ENCODE data around the gene MTRR.

The MTRR gene

GRCh38 chr5:7868773-7869473 is at the start of gene MTRR, which contains the start of gene FASTKD3:
MTRR (plus strand) TSS chr5:7869148; CDS start chr5:7870795, 1,647 bp downstream.
FASTKD3 (minus strand) TSS chr5:7869031; CDS start chr5:7868083, 948 bp downstream.
- peak; percentile 89 to 91 for DNase-seq

DNA sequence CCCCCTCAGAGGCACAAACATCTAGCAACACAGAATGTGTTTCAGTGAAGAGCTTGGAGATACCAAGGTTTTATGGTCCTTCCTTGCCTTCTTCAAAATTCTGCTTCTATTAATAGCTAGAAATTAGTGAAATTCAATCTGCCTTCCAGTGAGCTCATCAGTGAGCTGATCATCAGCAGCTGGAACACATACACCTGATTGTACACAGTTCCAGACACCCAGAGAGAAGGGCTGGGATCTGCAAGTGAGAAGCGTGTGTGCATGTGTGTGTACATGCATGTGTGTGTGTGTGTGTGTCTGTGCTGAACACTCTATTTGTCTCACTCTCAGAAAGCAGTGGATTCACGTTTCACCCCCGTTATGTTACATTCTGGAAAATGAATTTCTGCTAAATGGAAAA is 46.5 kb upstream of the MTRR start:
- DNase-seq: no peak

- DNase-seq: no peak
Measured at GRCh38 chr5:7823594-7823993, 45.4 kb upstream of the MTRR start.

GRCh38 chr5:7824995-7825394 is 44.0 kb upstream of the MTRR start:
- no peak for DNase-seq

GRCh38 chr5:7825630-7826029 is 43.3 kb upstream of the MTRR start:
- DNase-seq: no peak

DNA sequence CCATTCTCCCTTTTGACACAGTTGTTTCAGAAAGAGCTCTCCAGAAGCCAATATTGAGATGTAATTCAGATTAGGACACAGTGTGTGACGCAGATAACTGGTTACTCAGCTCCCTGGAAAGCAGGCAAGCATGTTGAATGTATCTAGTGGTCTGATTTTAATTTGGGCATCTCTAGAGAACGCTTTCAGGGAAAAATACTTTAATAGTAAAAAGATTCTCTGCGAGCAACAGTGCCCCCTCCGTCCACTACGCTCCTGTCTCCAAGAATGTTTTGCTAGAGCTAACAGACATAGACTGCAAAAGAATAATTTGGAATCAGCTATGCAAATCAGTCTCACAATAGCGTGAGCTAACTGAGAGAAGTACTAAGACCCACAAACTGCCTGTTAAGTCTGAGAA is 41.3 kb upstream of the MTRR start:
- no peak for DNase-seq

DNA sequence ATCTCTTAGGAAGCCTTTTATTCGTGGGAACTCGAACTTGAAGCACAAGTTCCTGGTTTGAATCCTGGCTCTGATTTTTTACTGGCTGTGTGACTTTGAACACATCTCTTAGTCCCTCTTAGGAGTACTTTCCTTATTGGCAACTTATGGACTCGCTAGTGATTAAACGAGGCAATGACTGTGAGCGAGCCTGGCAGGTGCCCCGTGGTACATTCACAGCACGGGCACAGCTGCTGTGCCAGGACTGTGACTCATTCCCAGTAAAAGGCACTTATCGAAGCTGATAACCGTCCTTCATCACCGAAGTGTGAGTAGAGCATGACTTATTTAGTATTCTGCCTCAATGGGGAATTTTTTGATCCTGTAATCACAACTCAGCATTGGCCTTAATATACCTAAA is 40.7 kb upstream of the MTRR start:
- DNase-seq: no peak

- no peak for DNase-seq
Measured at GRCh38 chr5:7834982-7835381, 34.0 kb upstream of the MTRR start.

DNA sequence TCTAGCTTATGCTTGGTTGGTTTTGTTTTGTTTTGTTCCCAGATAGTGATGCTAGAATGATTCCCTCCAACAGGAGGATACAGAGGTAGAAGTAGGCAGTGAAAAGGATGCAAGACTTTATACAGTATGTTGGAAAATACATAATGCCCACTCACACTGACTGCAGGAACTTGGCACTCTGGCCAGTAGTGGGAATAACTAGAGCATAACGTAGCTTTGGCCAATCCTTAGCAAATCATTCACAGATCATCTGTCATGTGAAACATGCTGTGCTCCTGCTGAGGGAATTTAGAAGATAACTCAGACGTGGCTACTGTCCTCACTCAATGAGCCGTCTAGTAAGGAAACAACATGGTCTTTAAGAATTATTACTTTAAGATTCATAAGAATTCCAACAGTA is 31.5 kb upstream of the MTRR start:
- no peak for DNase-seq

DNA sequence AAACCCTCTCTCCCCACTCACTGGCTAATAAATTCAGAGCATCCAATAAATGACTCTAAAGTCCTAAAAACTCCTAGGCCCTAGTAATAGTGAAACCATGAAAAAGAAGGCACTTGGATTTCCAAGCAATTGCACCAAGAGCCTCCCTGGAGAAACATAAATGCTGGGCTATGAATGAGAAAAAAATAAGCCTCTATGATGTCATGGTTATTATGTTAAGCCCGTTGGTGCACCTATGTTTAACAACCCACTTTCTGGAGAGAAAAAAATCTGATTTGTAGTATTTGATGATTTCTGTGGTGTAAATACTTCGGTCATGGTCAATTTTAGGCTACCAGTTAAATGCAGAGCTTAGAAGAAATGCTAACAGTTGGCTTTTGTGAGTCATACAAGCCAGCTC is 26.4 kb upstream of the MTRR start:
- DNase-seq: no peak

DNA sequence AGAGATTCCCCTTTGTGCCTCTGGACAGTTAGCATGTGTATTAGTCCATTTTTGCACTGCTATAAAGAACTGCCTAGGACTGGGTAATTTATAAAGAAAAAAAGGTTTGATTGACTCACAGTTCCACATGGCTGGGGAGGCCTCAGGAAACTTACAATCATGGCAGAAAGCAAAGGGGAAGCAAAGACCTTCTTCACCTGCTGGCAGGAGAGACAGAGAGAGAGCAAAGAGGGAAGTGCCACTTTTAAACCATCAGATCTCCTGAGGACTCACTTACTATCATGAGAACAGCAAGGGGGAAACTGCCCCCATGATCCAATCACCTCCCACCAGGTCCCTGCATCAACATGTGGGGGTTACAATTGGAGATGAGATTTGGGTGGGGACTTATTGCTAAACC is 24.0 kb upstream of the MTRR start:
- DNase-seq: no peak

DNA sequence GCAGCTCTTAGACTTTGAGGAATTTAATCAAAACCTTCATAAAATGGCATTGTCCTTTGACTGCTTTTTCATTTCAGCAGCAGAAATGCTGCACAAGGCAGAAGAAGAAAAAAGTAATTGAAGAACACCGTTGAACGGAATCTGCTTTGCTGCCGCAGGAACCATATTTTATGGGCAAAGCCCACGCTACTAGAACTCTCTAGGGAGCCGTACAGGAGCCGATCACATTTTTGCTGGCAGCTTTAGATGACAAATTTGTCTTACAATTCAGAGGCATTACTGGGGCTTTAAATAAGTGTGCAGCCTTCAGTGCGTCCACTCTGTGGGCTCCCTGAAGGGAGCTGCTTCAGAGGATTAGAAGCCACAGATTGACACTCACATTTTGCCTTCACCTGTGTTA is 23.4 kb upstream of the MTRR start:
- DNase-seq: no peak

- no peak for DNase-seq
Measured at GRCh38 chr5:7846327-7846726, 22.6 kb upstream of the MTRR start.

- DNase-seq: no peak
Measured at GRCh38 chr5:7848296-7848695, 20.7 kb upstream of the MTRR start.

DNA sequence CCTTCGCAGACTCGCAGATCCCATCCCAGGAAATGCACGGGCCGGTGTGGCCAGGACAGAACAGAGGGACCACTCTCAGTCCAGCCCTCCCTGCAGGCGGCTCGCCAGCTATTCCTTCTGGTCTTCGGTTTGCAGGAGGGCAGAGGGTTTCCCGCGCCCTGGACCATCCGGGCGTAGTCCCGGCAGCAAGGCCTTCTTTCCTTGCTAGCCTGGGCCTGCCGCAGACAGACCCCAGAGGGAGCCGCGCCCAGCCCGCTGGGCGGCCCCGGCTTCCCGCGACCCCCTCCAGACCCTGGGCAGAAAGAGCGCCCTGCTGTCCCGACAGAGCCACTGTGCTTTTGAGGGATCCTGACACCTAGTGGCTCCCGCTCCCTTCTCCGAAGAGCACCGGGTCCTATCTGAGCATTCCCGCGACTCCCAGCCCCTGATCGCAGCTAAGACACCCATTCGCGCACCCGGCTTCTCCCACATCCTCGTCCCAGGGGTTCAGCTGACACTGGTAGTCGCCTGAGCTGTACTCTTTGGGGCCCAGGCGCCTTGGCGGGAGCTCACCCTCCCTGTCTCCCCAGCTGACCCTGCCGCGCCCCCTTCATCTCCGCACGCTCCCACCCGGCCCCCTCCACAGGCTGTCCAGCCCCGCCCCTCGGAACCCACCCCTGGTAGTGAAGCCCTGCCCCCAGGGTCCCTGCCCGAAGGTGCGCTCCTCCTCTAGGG is 19.1 kb upstream of the MTRR start:
- no peak for DNase-seq

DNA sequence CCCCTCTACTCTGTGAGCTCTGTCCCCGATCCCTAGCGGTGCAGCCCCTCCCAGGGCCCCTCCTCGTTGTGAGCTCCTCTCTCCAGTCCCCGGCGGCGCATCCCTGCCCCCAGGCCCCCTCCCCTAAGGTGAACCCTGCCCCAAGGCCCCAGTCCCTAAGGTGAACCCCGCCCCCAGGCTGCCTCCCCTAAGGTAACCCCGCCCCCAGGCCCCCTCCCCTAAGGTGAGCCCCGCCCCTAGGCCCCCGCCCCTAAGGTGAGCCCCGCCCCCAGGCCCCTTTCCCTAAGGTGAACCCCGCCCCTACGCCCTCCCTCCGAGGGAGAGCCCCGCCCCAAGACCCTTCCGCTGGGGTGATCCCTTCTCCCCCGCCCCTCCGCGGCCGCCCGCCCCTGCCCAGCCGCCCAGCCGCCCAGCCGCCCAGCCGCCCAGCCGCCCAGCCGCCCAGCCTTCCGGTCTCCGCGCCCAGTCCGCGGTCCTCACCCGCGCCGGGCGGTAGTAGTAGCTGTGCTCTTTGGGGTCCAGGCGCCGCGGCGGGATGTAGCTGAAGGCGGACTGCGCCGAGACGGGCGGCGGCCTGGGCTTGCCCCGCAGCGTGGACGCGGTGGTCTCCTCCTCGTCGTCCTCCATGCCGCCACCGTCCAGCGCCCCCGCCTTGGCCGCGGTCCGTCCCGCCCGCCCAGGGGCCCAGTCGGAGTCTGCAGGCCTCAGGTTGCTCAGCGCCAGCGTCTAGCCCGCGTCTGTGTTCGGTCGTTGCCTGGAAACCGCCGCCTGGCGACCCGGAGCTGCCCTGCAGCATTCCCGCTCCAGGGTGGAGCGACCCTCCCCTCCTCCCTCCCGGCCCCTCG is 18.3 kb upstream of the MTRR start, which contains the start of gene CFAP90:
Gene CFAP90 (minus strand): TSS at position 739 of the 845 bp plus-strand sequence. CDS start 112 bp downstream, at position 627.
- DNase-seq: peak; percentile 15 to 34

DNA sequence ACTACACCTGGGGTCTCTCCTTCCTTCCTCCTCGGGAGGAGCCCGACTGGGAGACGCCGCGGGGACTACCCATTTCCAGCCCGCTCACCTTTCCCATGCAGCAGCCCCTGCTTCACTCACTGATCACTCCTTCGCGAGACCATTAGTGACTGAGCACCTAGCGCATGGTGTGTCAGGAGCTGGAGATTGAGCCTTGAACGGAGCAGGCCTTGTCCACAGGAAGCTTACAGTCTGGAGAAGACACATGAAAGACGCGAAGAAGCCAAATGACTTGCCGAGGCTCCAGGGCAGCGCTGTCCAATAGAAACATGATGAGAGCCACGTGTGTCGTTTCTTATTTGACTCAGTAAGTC is 17.7 kb upstream of the MTRR start:
- DNase-seq: no peak

DNA sequence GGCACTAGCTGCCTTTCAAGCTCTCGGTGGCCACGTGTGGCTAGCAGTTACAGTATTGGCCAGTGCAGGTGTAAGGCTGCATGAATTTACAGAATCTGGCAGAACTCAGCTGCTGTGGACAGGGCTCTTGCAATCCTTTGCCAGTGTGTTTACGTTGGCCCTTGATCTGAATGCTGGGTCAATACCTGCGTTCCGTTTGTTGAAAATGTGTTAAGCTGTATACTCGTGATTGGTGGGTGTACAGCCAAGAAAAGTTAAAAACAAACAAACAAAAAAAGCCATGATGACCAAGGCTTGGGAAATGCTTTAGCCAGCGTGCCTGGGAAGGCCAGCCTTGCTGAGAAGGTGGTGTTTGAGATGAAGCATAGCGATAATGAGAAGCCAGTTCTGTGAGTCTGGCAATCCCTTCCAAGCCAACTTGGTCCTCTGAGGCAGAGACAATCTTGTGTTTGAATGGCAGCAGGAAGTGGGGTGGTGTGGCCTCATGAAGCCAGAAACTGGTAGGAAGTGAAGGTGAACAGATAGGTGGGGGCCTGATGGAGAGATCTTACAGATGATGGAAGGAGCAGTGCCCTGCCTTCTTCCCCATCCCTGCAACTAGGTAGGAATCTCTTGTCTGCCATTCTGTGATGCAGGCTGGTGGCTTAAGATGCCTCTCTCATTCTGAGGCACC is 17.2 kb upstream of the MTRR start:
- no peak for DNase-seq

DNA sequence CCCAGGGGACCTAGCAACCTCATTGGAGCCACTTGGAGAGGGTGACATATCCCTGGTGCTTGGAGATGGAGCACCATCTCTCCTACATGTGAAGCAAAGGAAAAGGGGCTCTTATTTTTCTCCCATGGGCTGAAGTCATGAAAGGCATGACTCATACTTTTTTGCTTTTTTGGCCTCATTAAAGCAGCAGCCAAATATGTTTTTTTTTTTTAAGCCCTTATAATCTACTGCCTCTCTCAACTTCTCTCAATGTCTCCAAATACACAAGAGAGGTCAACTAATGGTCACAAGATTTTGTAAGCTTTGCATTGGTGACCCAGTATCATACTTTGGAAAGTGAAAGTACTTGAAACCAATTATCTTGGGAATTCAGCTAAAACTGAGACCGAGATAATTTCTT is 16.4 kb upstream of the MTRR start:
- no peak for DNase-seq

- no peak for DNase-seq
Measured at GRCh38 chr5:7852988-7853387, 16.0 kb upstream of the MTRR start.

- DNase-seq: no peak
Measured at GRCh38 chr5:7855611-7856010, 13.3 kb upstream of the MTRR start.

- peak in 1 of 2 donors; percentile 56 for DNase-seq
Measured at GRCh38 chr5:7856855-7857254, 12.1 kb upstream of the MTRR start.

GRCh38 chr5:7857361-7857760 is 11.6 kb upstream of the MTRR start:
- DNase-seq: no peak
